Activated CD8-positive, alpha-beta memory T cell treated with anti-CD3 and anti-CD28 coated beads, Interleukin-2, amount 10 ng/mL, durations not matched to agents 7 days and 5 days (primary cell): Measurements from ENCODE around the gene PLB1. TPM values are rescaled to one million over a fixed set of nuclear protein-coding genes. Genes with fewer than 3 reads are reported as not detected.

Experiments
- ATAC-seq: fragments of 150-1000 bp; cut with Tn5 transposase; one replicate; pipeline ENCODE4 v1.10.0; 2021; ENCODE audit warnings: moderate library complexity
- CTCF ChIA-PET: fragments of 350-600 bp; sonication (Branson Sonifier 250); formaldehyde crosslinking; loops from one replicate; lab custom pipeline; 2021; ENCODE audit warnings: antibody characterized with exemption; lab: Charles Lee
- DNase-seq: peaks from one replicate; pipeline ENCODE4 v3.0.0-alpha.2; 2020
- H3K27ac Mint-ChIP-seq: one replicate; pipeline ENCODE4 v1.8.0; 2021; ENCODE audit warnings: mild to moderate bottlenecking, mixed read lengths
- H3K27me3 Mint-ChIP-seq: one replicate; pipeline ENCODE4 v1.8.0; 2021; ENCODE audit warnings: mixed read lengths
- H3K36me3 Mint-ChIP-seq: one replicate; pipeline ENCODE4 v1.8.0; 2021; ENCODE audit warnings: mild to moderate bottlenecking, mixed read lengths
- H3K4me1 Mint-ChIP-seq: one replicate; pipeline ENCODE4 v1.8.0; 2021; ENCODE audit warnings: mixed read lengths
- H3K4me3 Mint-ChIP-seq: one replicate; pipeline ENCODE4 v1.8.0; 2021; ENCODE audit warnings: mild to moderate bottlenecking, moderate library complexity, mixed read lengths
- H3K9me3 Mint-ChIP-seq: one replicate; pipeline ENCODE4 v1.8.0; 2022; ENCODE audit warnings: low read depth, mixed read lengths
- total RNA-seq, 2 experiments: library from RNA; stranded (reverse); gene quantifications; one replicate each; pipeline ENCODE4 v1.2.3, GENCODE V29; 2021

PLB1 gene
- total RNA-seq = 1 to 10 TPM in 1 of 2 experiments, under 1 TPM in 1; 0.67 to 1.2 TPM

- CTCF ChIA-PET = interaction anchor here (1.0 kb wide), 1 partner anchor 741 kb away, joined by 3 read pairs; no protein-coding TSS in a partner anchor
- peaks cover 27% of the 10 kb centered on the region for H3K27me3 Mint-ChIP-seq
Measured at GRCh38 chr2:28495551-28496250, at the start of gene PLB1. Gene PLB1 (plus strand): TSS chr2:28496060. CDS start chr2:28496115, 55 bp downstream.

DNA sequence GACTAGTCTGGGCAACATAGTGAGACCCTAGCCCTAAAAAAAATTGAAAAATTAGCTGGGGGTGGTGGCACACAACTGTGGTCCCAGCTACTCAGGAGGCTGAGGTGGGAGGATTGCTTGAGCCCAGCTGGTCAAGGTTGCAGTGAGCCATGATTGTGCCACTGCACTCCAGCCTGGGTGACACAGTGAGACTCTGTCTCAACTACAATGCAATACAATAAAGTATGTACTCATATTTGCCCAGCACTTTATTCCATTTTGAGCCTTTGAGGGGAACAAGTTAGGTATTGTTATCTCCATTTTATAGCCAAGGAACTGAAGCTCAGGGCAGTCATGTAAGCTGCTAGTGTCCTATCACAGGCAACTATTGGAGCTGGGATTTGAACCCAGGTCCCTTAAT lies 49.3 kb upstream of the PLB1 start:
- H3K9me3 Mint-ChIP-seq = peaks cover 5% of the 10 kb centered on the region
- ATAC-seq (no peak), DNase-seq (no peak)
- CTCF ChIA-PET = interaction anchor here (1.4 to 2.4 kb wide), 4 partner anchors 12 to 723 kb away, joined by 3 to 11 read pairs (median 4); no protein-coding TSS in a partner anchor
- peaks cover 72% of the 10 kb centered on the region for H3K4me1 Mint-ChIP-seq
- H3K27me3 Mint-ChIP-seq = no peaks in the 10 kb centered on the region
- no peak overlapping the region for H3K27ac Mint-ChIP-seq
- peaks cover 11% of the 10 kb centered on the region for H3K36me3 Mint-ChIP-seq
- H3K4me3 Mint-ChIP-seq = no peak overlapping the region

More at GRCh38 chr2:28495551-28496250, at the start of gene PLB1:
- ATAC-seq = no peak
- Mint-ChIP-seq H3K9me3 (no peaks in the 10 kb centered on the region), H3K36me3 (no peaks in the 10 kb centered on the region), H3K27ac (no peak within 1 kb of the TSS), H3K4me3 (no peak within 1 kb of the TSS), H3K4me1 (no peaks in the 10 kb centered on the region)
- no peak for DNase-seq

GRCh38 chr2:28447086-28447485 lies 48.8 kb upstream of the PLB1 start:
- DNase-seq (no peak), ATAC-seq (no peak)
- Mint-ChIP-seq H3K4me1 (peaks cover 72% of the 10 kb centered on the region), H3K4me3 (no peak overlapping the region), H3K36me3 (peaks cover 5% of the 10 kb centered on the region), H3K9me3 (peaks cover 3% of the 10 kb centered on the region), H3K27ac (no peak overlapping the region), H3K27me3 (no peaks in the 10 kb centered on the region)
- CTCF ChIA-PET = interaction anchor here (1.4 to 2.4 kb wide), 3 partner anchors 13 to 54 kb away, joined by 3 to 11 read pairs (median 3); no protein-coding TSS in a partner anchor

DNA sequence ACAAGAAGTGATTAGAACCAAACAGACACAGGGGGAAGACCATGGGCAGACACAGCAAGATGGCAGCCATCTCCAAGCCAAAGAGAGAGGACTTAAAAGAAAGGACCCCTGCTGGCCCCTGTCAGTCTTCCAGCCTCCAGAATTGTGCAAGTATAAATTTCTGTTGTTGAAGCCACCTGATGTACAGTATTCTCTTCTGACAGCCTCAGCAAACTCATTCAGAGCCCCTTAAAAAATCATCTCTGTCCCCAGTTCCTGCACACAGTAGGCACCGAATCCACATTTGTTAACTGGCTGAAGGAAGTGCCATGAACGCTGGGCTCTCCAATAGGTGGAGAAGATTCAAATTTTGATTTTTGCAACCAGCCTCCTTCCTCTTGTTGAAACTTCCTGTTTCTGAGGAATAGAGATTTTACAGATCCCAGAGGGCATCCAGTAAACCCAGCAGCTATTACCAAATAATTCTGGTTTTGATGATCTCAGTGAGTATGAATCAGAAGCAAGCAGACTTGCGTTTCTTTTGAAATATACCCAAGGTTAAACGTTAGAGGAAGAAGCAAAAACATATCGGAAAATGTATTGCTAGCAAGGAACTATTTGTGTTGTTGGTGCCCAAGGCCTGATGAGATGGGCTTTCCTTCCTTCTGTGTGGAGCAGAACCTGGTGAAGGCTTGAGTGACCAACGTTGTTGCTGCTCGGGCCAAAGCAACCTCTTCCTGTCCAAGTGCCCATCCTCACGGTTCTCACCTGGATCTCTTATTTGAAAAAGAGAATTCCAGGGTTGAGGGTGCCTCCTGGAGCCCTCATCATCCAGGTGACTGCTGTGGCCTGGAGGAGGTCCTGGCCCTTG lies 47.7 kb upstream of the PLB1 start:
- ATAC-seq (no peak), DNase-seq (no peak)
- Mint-ChIP-seq H3K27ac (peak overlapping the region; percentile 87), H3K9me3 (no peaks in the 10 kb centered on the region), H3K27me3 (no peaks in the 10 kb centered on the region), H3K4me3 (no peak overlapping the region), H3K4me1 (peaks cover 74% of the 10 kb centered on the region), H3K36me3 (peaks cover 2% of the 10 kb centered on the region)
- CTCF ChIA-PET = interaction anchor here (0.6 to 2.4 kb wide), 5 partner anchors 14 to 57 kb away, joined by 3 to 11 read pairs (median 3); no protein-coding TSS in a partner anchor

GRCh38 chr2:28448793-28449100 lies 47.1 kb upstream of the PLB1 start:
- Mint-ChIP-seq H3K36me3 (no peaks in the 10 kb centered on the region), H3K9me3 (no peaks in the 10 kb centered on the region), H3K27ac (peak overlapping the region; percentile 87), H3K4me3 (no peak overlapping the region), H3K4me1 (peaks cover 72% of the 10 kb centered on the region), H3K27me3 (no peaks in the 10 kb centered on the region)
- no peak for ATAC-seq
- CTCF ChIA-PET = interaction anchor here (0.6 to 1.5 kb wide), 6 partner anchors 17 to 57 kb away, joined by 3 to 8 read pairs (median 3); no protein-coding TSS in a partner anchor
- DNase-seq = no peak

DNA sequence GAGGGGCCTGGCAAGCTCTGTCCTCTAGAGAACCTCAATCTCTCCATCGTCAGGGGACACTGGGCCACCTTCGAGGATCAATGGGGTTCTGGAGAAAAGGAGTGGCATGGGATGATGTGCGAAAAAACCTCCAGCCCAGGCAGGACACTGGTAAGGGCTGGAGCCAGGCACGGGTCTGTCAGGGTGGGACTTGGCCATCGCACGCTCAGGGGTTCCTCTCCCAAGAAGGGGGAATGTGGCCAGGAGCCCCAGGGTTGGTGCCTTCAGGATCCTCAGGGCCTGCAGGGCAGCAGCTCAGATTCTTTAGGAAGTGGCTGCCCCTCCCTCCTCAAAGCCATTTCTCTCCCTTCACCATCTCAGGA lies 46.8 kb upstream of the PLB1 start:
- Mint-ChIP-seq H3K4me1 (peaks cover 72% of the 10 kb centered on the region), H3K4me3 (no peak overlapping the region)

DNA sequence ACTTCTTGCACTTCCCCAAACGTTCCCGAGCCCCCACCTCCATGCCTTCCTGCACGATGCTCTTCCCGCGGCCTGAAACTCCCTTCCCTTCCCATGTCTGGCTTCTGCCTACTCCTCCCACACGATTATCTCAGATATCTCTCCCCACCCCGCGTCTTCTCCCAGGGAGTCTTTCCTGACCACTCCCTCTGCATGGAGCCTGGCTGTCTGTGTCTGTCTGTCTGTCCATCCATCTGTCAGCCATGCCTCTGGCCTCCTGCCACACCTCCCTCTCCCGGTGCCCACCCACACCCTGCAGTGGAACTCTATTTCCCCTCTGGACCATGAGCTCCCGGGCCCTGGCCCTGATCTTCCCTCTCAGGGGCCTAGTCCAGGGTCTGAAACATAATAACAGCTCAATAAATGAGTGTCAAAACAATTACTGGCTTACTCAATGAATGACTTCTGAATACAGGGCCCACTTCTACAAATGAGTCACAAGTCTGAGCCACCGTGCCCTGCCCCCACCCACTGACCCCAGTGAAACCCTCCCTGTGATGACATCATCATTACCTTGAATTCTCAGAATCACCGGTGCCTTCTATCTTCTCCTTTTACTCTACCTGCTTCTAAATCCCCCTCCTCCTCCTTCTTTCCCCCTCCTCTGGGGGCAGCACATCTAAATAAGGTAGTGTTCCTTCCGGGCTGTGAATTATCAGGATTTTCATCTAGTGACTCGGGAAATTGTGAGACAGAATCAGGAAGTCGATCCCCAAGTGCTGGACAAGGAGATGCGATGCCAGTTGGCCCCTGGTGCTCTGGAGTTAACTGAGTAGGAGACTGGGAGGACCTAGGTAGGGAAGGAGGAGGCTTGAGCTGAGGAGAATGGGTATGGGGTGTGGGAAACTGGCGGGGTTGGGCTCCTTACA lies 46.1 kb upstream of the PLB1 start:
- H3K4me3 Mint-ChIP-seq = peak overlapping the region; percentile 46

More for the DNA sequence above, 46.8 kb upstream of the PLB1 start:
- H3K9me3 Mint-ChIP-seq = no peaks in the 10 kb centered on the region
- H3K27me3 Mint-ChIP-seq = no peaks in the 10 kb centered on the region
- no peak for DNase-seq
- no peak for ATAC-seq
- CTCF ChIA-PET = interaction anchor here (0.8 to 1.5 kb wide), 7 partner anchors 17 to 766 kb away, joined by 3 to 8 read pairs (median 3); no protein-coding TSS in a partner anchor
- peak overlapping the region; percentile 87 for H3K27ac Mint-ChIP-seq
- H3K36me3 Mint-ChIP-seq = no peaks in the 10 kb centered on the region

GRCh38 chr2:28450901-28451565 lies 44.8 kb upstream of the PLB1 start:
- peak overlapping the region; percentile 87 for H3K27ac Mint-ChIP-seq
- no peaks in the 10 kb centered on the region for H3K36me3 Mint-ChIP-seq
- no peaks in the 10 kb centered on the region for H3K9me3 Mint-ChIP-seq
- no peaks in the 10 kb centered on the region for H3K27me3 Mint-ChIP-seq
- H3K4me1 Mint-ChIP-seq = peaks cover 66% of the 10 kb centered on the region
- CTCF ChIA-PET = no interaction called here
- no peak for DNase-seq
- ATAC-seq = no peak
- H3K4me3 Mint-ChIP-seq = no peak overlapping the region

More for the DNA sequence above, 46.1 kb upstream of the PLB1 start:
- peak; percentile 88 for ATAC-seq
- Mint-ChIP-seq H3K9me3 (no peaks in the 10 kb centered on the region), H3K27ac (peak overlapping the region; percentile 87), H3K36me3 (no peaks in the 10 kb centered on the region), H3K27me3 (no peaks in the 10 kb centered on the region), H3K4me1 (peaks cover 72% of the 10 kb centered on the region)
- CTCF ChIA-PET = interaction anchor here (0.8 to 1.5 kb wide), 7 partner anchors 16 to 766 kb away, joined by 3 to 8 read pairs (median 3); no protein-coding TSS in a partner anchor
- DNase-seq = peak; percentile 93

GRCh38 chr2:28451793-28452533 lies 43.9 kb upstream of the PLB1 start:
- no peaks in the 10 kb centered on the region for H3K27me3 Mint-ChIP-seq
- H3K9me3 Mint-ChIP-seq = no peaks in the 10 kb centered on the region
- no peaks in the 10 kb centered on the region for H3K36me3 Mint-ChIP-seq
- DNase-seq = no peak
- H3K27ac Mint-ChIP-seq = peak overlapping the region; percentile 41
- H3K4me1 Mint-ChIP-seq = peaks cover 59% of the 10 kb centered on the region
- no peak overlapping the region for H3K4me3 Mint-ChIP-seq
- no peak for ATAC-seq
- CTCF ChIA-PET = interaction anchor here (0.5 to 4.4 kb wide), 21 partner anchors 10 to 749 kb away, joined by 3 to 21 read pairs (median 4); no protein-coding TSS in a partner anchor

- CTCF ChIA-PET = interaction anchor here (0.5 to 4.4 kb wide), 25 partner anchors 9 to 769 kb away, joined by 3 to 21 read pairs (median 4); no protein-coding TSS in a partner anchor
- peaks cover 53% of the 10 kb centered on the region for H3K4me1 Mint-ChIP-seq
- no peaks in the 10 kb centered on the region for H3K27me3 Mint-ChIP-seq
- no peaks in the 10 kb centered on the region for H3K9me3 Mint-ChIP-seq
- ATAC-seq = peak; percentile 80
- no peaks in the 10 kb centered on the region for H3K36me3 Mint-ChIP-seq
- DNase-seq = peak; percentile 89
- H3K27ac Mint-ChIP-seq = peak overlapping the region; percentile 41
- no peak overlapping the region for H3K4me3 Mint-ChIP-seq
Measured at GRCh38 chr2:28452534-28453081, 43.3 kb upstream of the PLB1 start.

DNA sequence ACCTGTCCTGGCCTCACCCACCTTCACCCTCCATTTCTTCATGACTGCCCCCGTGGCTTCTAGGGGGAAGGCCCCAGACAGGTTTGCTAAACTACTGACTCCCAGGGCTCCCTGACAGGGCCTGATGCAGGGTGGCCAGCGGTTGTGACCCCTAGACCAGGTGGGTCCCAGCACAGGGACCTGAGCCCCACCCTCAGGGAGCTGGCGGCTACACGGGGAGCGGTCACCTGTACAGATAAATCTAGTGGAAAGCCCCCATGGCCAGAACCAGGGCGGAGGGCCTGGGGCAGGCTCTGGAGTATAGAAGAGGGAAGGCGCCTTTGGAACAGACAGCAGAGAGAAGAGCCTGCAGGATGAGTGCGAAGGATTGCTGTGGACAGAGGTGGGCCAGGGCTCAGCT lies 42.5 kb upstream of the PLB1 start:
- H3K4me3 Mint-ChIP-seq = no peak overlapping the region
- no peak for ATAC-seq
- CTCF ChIA-PET = interaction anchor here (0.7 to 4.4 kb wide), 19 partner anchors 9 to 769 kb away, joined by 3 to 21 read pairs (median 4); no protein-coding TSS in a partner anchor

More for the DNA sequence above, 42.5 kb upstream of the PLB1 start:
- H3K4me1 Mint-ChIP-seq = peaks cover 45% of the 10 kb centered on the region
- H3K9me3 Mint-ChIP-seq = no peaks in the 10 kb centered on the region
- H3K36me3 Mint-ChIP-seq = no peaks in the 10 kb centered on the region
- no peaks in the 10 kb centered on the region for H3K27me3 Mint-ChIP-seq
- H3K27ac Mint-ChIP-seq = no peak overlapping the region
- no peak for DNase-seq
